SKM-1 treated with dmso at 0.1 percent for 144 hours (cell line): ENCODE results near the gene CTNNBL1.
"Not testable (repeated sequence)": the region's sequence is repeated elsewhere in the genome, so short reads cannot be mapped to it uniquely, and the experiment has no call there.

Experiments
- DNase-seq: peaks from one replicate; lab custom pipeline; 2025; ENCODE audit not compliant: unreplicated experiment; lab: John Stamatoyannopoulos, UW

Gene CTNNBL1

GRCh38 chr20:37706298-37706697 is 12.5 kb downstream of the CTNNBL1 start:
- DNase-seq, result no peak

- DNase-seq, result no peak
Measured at GRCh38 chr20:37711001-37711400, 17.2 kb downstream of the CTNNBL1 start.

GRCh38 chr20:37711994-37712964 is 18.4 kb downstream of the CTNNBL1 start:
- no peak for DNase-seq

- DNase-seq, result no peak
Measured at GRCh38 chr20:37713396-37713795, 19.6 kb downstream of the CTNNBL1 start.

GRCh38 chr20:37714978-37715672 is 21.3 kb downstream of the CTNNBL1 start:
- peak; percentile 73 for DNase-seq

- no peak for DNase-seq
Measured at GRCh38 chr20:37721751-37722150, 27.9 kb downstream of the CTNNBL1 start.

GRCh38 chr20:37722312-37722711 is 28.5 kb downstream of the CTNNBL1 start:
- DNase-seq, result not testable (repeated sequence)

- DNase-seq, result no peak
Measured at GRCh38 chr20:37723668-37724067, 29.8 kb downstream of the CTNNBL1 start.

- no peak for DNase-seq
Measured at GRCh38 chr20:37725165-37725564, 31.3 kb downstream of the CTNNBL1 start.

- DNase-seq, result no peak
Measured at GRCh38 chr20:37725855-37726254, 32.0 kb downstream of the CTNNBL1 start.

- no peak for DNase-seq
Measured at GRCh38 chr20:37726321-37726720, 32.5 kb downstream of the CTNNBL1 start.

- DNase-seq, result no peak
Measured at GRCh38 chr20:37726971-37727956, 33.4 kb downstream of the CTNNBL1 start.

- no peak for DNase-seq
Measured at GRCh38 chr20:37727957-37728634, 34.3 kb downstream of the CTNNBL1 start.

GRCh38 chr20:37728635-37728983 is 34.8 kb downstream of the CTNNBL1 start:
- no peak for DNase-seq

- DNase-seq, result no peak
Measured at GRCh38 chr20:37729452-37729851, 35.6 kb downstream of the CTNNBL1 start.

- DNase-seq, result no peak
Measured at GRCh38 chr20:37729909-37730308, 36.1 kb downstream of the CTNNBL1 start.

- DNase-seq, result no peak
Measured at GRCh38 chr20:37733416-37733815, 39.6 kb downstream of the CTNNBL1 start.

- DNase-seq, result no peak
Measured at GRCh38 chr20:37734228-37734985, 40.6 kb downstream of the CTNNBL1 start.

GRCh38 chr20:37735541-37735940 is 41.7 kb downstream of the CTNNBL1 start:
- no peak for DNase-seq

GRCh38 chr20:37736132-37736531 is 42.3 kb downstream of the CTNNBL1 start:
- DNase-seq, result no peak
